Hepatocyte (in vitro differentiated cells): ENCODE measurements around the gene HSD3B7.

Experiments used
- EZH2 ChIP-seq: fragments of 200-600 bp; sonication (generic); IDR thresholded peaks from 2 replicates; pipeline ENCODE4 v1.6.1; 2016; ENCODE audit warnings: antibody characterized with exemption, mild to moderate bottlenecking, borderline replicate concordance
- EZH2phosphoT487 ChIP-seq: fragments of 200-600 bp; sonication (generic); IDR thresholded peaks from one replicate; pipeline ENCODE4 v1.6.1; 2018; ENCODE audit warnings: antibody characterized with exemption, mild to moderate bottlenecking, low read depth, moderate library complexity; ENCODE audit not compliant: unreplicated experiment, severe bottlenecking
- TF ChIP-seq, protein P1 (sequence below): fragments of 200-600 bp; sonication (generic); IDR thresholded peaks from 2 replicates; pipeline ENCODE4 v1.5.1; 2016; ENCODE audit warnings: antibody characterized with exemption, mild to moderate bottlenecking; ENCODE audit not compliant: poor library complexity

DNA sequence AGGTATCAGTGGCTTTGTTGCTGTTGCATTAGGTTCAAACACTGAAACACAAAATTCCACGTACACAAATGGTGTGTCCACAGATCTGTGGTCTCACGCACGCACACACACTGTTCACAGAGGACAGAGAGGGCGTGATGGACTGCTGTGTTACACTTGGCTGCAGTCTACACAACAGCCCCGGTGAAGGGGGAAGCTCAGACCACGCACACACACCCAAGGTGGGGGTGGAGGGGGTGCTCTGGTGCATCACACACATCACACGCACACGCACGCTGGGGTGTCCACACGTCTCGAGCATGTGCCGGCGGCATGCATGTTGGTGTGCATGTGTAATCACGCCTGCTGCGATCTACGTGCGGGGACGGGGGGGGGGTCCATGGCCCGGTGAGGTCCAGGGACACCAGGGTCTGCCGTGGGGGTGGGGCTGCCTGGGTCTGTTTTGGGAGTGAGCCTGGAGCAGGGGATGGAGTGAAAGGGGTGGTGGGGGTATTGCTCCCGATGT lies 7.3 kb downstream of the HSD3B7 start:
- TF ChIP-seq, protein P1, sequence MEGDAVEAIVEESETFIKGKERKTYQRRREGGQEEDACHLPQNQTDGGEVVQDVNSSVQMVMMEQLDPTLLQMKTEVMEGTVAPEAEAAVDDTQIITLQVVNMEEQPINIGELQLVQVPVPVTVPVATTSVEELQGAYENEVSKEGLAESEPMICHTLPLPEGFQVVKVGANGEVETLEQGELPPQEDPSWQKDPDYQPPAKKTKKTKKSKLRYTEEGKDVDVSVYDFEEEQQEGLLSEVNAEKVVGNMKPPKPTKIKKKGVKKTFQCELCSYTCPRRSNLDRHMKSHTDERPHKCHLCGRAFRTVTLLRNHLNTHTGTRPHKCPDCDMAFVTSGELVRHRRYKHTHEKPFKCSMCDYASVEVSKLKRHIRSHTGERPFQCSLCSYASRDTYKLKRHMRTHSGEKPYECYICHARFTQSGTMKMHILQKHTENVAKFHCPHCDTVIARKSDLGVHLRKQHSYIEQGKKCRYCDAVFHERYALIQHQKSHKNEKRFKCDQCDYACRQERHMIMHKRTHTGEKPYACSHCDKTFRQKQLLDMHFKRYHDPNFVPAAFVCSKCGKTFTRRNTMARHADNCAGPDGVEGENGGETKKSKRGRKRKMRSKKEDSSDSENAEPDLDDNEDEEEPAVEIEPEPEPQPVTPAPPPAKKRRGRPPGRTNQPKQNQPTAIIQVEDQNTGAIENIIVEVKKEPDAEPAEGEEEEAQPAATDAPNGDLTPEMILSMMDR: no peak
- TF ChIP-seq EZH2 (no peak), EZH2phosphoT487 (no peak)
